Endothelial cell of umbilical vein (primary cell): Measurements from ENCODE around the gene CABLES1. TPM values are rescaled to one million over a fixed set of nuclear protein-coding genes. Genes with fewer than 3 reads are reported as not detected.

Experiments used
- BruUV-seq: library from RNA; stranded (reverse); fragments of 400-500 nt; replicated peaks from 2 replicates; lab custom pipeline; 2021; lab: Mats Ljungman, UMichigan
- CTCF ChIA-PET: fragments of 300-600, 350-600 bp; sonication (Branson Sonifier 250); formaldehyde crosslinking; loops from one replicate; lab custom pipeline; 2021; ENCODE audit warnings: antibody characterized with exemption, inconsistent platforms; lab: Charles Lee
- POLR2A ChIA-PET: fragments of 300-600, 350-600 bp; sonication (Branson Sonifier 250); formaldehyde crosslinking; loops from one replicate; lab custom pipeline; 2021; ENCODE audit warnings: antibody characterized with exemption, inconsistent platforms; lab: Charles Lee
- DNase-seq: peaks from one replicate; pipeline ENCODE4 v3.0.0-alpha.2; 2011; ENCODE audit warnings: low read depth, low spot score
- FAIRE-seq: peaks from 2 replicates; lab custom pipeline; 2011; peaks lifted over from hg19 to GRCh38; lab: Jason Lieb, UNC
- H2AFZ ChIP-seq: 2 replicates; pipeline ENCODE4 v1.6.0; 2012; ENCODE audit warnings: low read depth, low read length, control low read depth, inconsistent platforms
- H3K27ac ChIP-seq: 2 replicates; pipeline ENCODE4 v1.5.1; 2011; ENCODE audit warnings: low read depth, mild to moderate bottlenecking, control low read depth, low read length, moderate library complexity; ENCODE audit not compliant: insufficient read depth
- H3K27me3 ChIP-seq, 2 experiments: 2 replicates each; pipeline versions ENCODE4 v1.6.0 to v1.6.1; 2011; ENCODE audit warnings: low read length in 2 of 2, mixed read lengths in 1 of 2; ENCODE audit not compliant: control insufficient read depth in 2 of 2, insufficient read depth in 2 of 2
- H3K36me3 ChIP-seq, 2 experiments: 2 replicates in 1 of 2; 3 replicates in 1 of 2; pipeline ENCODE4 v1.5.1; 2011; ENCODE audit warnings: low read length in 2 of 2, mild to moderate bottlenecking in 1 of 2, moderate library complexity in 1 of 2; ENCODE audit not compliant: control insufficient read depth in 2 of 2, insufficient read depth in 2 of 2; ENCODE audit errors: extremely low read depth in 1 of 2
- H3K4me1 ChIP-seq: 3 replicates; pipeline ENCODE4 v1.5.1; 2011; ENCODE audit warnings: mild to moderate bottlenecking, low read length; ENCODE audit not compliant: control insufficient read depth, insufficient read depth; ENCODE audit errors: extremely low read depth
- H3K4me2 ChIP-seq: 2 replicates; pipeline ENCODE4 v1.6.1; 2011; ENCODE audit warnings: low read length, control low read depth, mixed read lengths; ENCODE audit not compliant: insufficient read depth
- H3K4me3 ChIP-seq, 3 experiments: fragments of 200-600 bp in 1 of 3; sonication (generic), shearing (Covaris generic) in 1 of 3; replicated peaks in 1 of 3; 2 replicates each; pipeline ENCODE4 v1.5.1; 2011 to 2016; ENCODE audit warnings: control low read depth in 3 of 3, low read length in 3 of 3, mild to moderate bottlenecking in 2 of 3, inconsistent platforms in 1 of 3, low read depth in 1 of 3, moderate library complexity in 1 of 3; ENCODE audit not compliant: insufficient read depth in 1 of 3
- H3K79me2 ChIP-seq: 2 replicates; pipeline ENCODE4 v1.6.0; 2012; ENCODE audit warnings: low read length, inconsistent platforms; ENCODE audit not compliant: control insufficient read depth, insufficient read depth
- H3K9ac ChIP-seq: replicated peaks from 2 replicates; pipeline ENCODE3; 2011; ENCODE audit warnings: low read length, control low read depth; ENCODE audit not compliant: insufficient read depth; ENCODE audit errors: extremely low read depth
- H3K9me1 ChIP-seq: replicated peaks from 3 replicates; pipeline ENCODE4 v1.6.0; 2011; ENCODE audit warnings: mild to moderate bottlenecking, low read length; ENCODE audit not compliant: control insufficient read depth, insufficient read depth; ENCODE audit errors: extremely low read depth
- H3K9me3 ChIP-seq: replicated peaks from 2 replicates; pipeline ENCODE4 v1.5.1; 2012; ENCODE audit warnings: low read length, inconsistent platforms; ENCODE audit not compliant: control insufficient read depth, insufficient read depth
- H4K20me1 ChIP-seq: replicated peaks from 2 replicates; pipeline ENCODE3; 2011; ENCODE audit warnings: mild to moderate bottlenecking, low read length; ENCODE audit not compliant: control insufficient read depth, insufficient read depth; ENCODE audit errors: extremely low read depth
- EZH2 ChIP-seq: IDR thresholded peaks from 2 replicates; pipeline ENCODE4 v1.6.1; 2012; ENCODE audit warnings: borderline replicate concordance, low read depth, mild to moderate bottlenecking, moderate library complexity, low read length, inconsistent platforms; ENCODE audit not compliant: severe bottlenecking
- FOS ChIP-seq: IDR thresholded peaks from 2 replicates; pipeline ENCODE4 v1.6.1; 2011; ENCODE audit warnings: mild to moderate bottlenecking, low read length, moderate library complexity, borderline replicate concordance; ENCODE audit not compliant: insufficient read depth
- GATA2 ChIP-seq: IDR thresholded peaks from 2 replicates; pipeline ENCODE4 v1.7.0; 2011; ENCODE audit warnings: low read depth, mild to moderate bottlenecking, moderate library complexity, mixed read lengths, low read length; ENCODE audit not compliant: insufficient read length, insufficient read depth
- JUN ChIP-seq: IDR thresholded peaks from 2 replicates; pipeline ENCODE4 v1.6.1; 2011; ENCODE audit warnings: borderline replicate concordance, low read depth; ENCODE audit not compliant: insufficient read length, insufficient read depth
- MYC ChIP-seq: IDR thresholded peaks from one replicate; pipeline ENCODE4 v1.6.1; 2011; ENCODE audit warnings: mild to moderate bottlenecking, low read depth, low read length
- POLR2A ChIP-seq: IDR thresholded peaks from 2 replicates; pipeline ENCODE4 v1.6.1; 2012; ENCODE audit warnings: low read depth, mild to moderate bottlenecking, control low read depth, low read length
- POLR2AphosphoS5 ChIP-seq: IDR thresholded peaks from 2 replicates; pipeline ENCODE4 v1.6.1; 2012; ENCODE audit warnings: low read depth, mild to moderate bottlenecking, control low read depth, low read length, moderate library complexity; ENCODE audit not compliant: insufficient read depth
- dilution Hi-C: fragments of 300-500 bp; cut with MboI; formaldehyde crosslinking; loops from one replicate; pipeline ENCODE4 v1.15.0; 2019; ENCODE audit warnings: low sequenced_read_pairs; ENCODE audit not compliant: extremely low pct_ligation_motif_present
- intact Hi-C: fragments of 100-400 bp; cut with micrococcal nuclease; formaldehyde crosslinking; loops from one replicate; pipeline ENCODE4 v1.10.0; 2022
- polyA plus RNA-seq, 4 experiments: library from polyadenylated mRNA; depleted of rRNA in 3 of 4; stranded (reverse) in 3 of 4; unstranded in 1 of 4; fragments of >200 nt; gene quantifications; 2 replicates each; pipeline versions ENCODE4 v1.2.1 to v1.2.3, GENCODE V29; 2011 to 2012; ENCODE audit warnings: missing spikeins in 1 of 4
- total RNA-seq: library from RNA; stranded (reverse); gene quantifications from 2 replicates; pipeline ENCODE4 v1.2.3, GENCODE V29; 2021
- TF ChIP-seq, protein P1 (sequence below), 2 donors: IDR thresholded peaks; 1 replicate in 1 of 2; 2 replicates in 1 of 2; pipeline ENCODE4 v1.5.1; 2011; ENCODE audit warnings: low read length in 2 of 2, mild to moderate bottlenecking in 2 of 2, moderate library complexity in 2 of 2, control low read depth in 1 of 2, inconsistent platforms in 1 of 2, low read depth in 1 of 2; ENCODE audit not compliant: insufficient read depth in 1 of 2; ENCODE audit errors: extremely low read depth in 1 of 2
- TF ChIP-seq, protein P2 (sequence below): IDR thresholded peaks from 2 replicates; pipeline ENCODE4 v1.6.1; 2011; ENCODE audit not compliant: insufficient read depth, insufficient read length

CABLES1 gene
- total and polyA plus RNA-seq, 2 donors (not counting 3 experiments of a cell fraction or from before 2014, with no cell fraction given): 40.2 to 71.1 TPM

DNA sequence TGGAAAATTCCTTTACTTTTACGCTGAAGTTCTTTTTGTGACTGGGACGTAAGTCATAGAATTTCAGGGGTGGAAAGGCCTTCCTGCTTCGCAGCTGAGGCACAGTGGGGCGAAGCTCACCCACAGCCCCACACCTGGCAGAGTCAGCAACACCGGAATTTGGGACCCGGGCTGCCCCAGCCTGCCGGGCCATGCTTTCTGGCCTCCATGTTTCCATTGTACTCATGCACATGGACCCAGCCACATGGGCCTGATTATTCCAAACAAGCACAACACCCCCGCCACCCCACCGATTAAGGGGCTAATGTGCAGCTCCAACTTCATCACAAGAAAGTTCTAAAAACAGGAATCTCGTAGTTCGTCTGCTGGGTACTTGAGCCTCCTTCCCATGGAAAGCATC, 82.5 kb downstream of the CABLES1 start:
- CTCF ChIA-PET: no interaction called here
- no peaks in the 10 kb centered on the region for H3K4me1 ChIP-seq
- no peak overlapping the region for H3K27ac ChIP-seq
- no peaks in the 10 kb centered on the region for H3K27me3 ChIP-seq
- H4K20me1 ChIP-seq: no peaks in the 10 kb centered on the region
- H2AFZ ChIP-seq: no peak overlapping the region
- TF ChIP-seq, protein P1, sequence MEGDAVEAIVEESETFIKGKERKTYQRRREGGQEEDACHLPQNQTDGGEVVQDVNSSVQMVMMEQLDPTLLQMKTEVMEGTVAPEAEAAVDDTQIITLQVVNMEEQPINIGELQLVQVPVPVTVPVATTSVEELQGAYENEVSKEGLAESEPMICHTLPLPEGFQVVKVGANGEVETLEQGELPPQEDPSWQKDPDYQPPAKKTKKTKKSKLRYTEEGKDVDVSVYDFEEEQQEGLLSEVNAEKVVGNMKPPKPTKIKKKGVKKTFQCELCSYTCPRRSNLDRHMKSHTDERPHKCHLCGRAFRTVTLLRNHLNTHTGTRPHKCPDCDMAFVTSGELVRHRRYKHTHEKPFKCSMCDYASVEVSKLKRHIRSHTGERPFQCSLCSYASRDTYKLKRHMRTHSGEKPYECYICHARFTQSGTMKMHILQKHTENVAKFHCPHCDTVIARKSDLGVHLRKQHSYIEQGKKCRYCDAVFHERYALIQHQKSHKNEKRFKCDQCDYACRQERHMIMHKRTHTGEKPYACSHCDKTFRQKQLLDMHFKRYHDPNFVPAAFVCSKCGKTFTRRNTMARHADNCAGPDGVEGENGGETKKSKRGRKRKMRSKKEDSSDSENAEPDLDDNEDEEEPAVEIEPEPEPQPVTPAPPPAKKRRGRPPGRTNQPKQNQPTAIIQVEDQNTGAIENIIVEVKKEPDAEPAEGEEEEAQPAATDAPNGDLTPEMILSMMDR (IDR thresholded peaks at IDR 0.05; ENCODE audit: extremely low read depth in 1 of 2, insufficient read depth in 1 of 2, low read depth in 1 of 2, low read length in 2 of 2): no peak
- no peak for TF ChIP-seq MYC
- TF ChIP-seq POLR2A: no peak
- no peak for TF ChIP-seq FOS
- TF ChIP-seq EZH2: no peak
- TF ChIP-seq, protein P2, sequence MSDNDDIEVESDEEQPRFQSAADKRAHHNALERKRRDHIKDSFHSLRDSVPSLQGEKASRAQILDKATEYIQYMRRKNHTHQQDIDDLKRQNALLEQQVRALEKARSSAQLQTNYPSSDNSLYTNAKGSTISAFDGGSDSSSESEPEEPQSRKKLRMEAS: no peak
- TF ChIP-seq GATA2: no peak
- no peak for TF ChIP-seq JUN
- TF ChIP-seq POLR2AphosphoS5: no peak
- DNase-seq: no peak
- H3K9me3 ChIP-seq: no peaks in the 10 kb centered on the region
- no peak overlapping the region for H3K4me3 ChIP-seq
- H3K79me2 ChIP-seq: no peaks in the 10 kb centered on the region
- POLR2A ChIA-PET: no interaction called here
- no peak overlapping the region for H3K4me2 ChIP-seq
- dilution Hi-C loops: no loop called here
- H3K9ac ChIP-seq: no peak overlapping the region
- no peak for FAIRE-seq
- peaks cover 17 to 32% of the 10 kb centered on the region in 2 experiments for H3K36me3 ChIP-seq
- intact Hi-C loops: no loop called here
- H3K9me1 ChIP-seq: no peaks in the 10 kb centered on the region
- no TSS peak for BruUV-seq
